Left forelimb (tissue), 1 donor: ENCODE measurements around the gene WDR7.
"Not testable (repeated sequence)": the region's sequence is repeated elsewhere in the genome, so short reads cannot be mapped to it uniquely, and the experiment has no call there.

Experiments used
- DNase-seq: peaks from one replicate; pipeline ENCODE4 v3.0.0-alpha.2; 2018; ENCODE audit warnings: low spot score

The WDR7 gene

GRCh38 chr18:56654280-56654679 is 3.1 kb downstream of the WDR7 start:
- DNase-seq, result not testable (repeated sequence)

GRCh38 chr18:56658261-56658660 is 7.1 kb downstream of the WDR7 start:
- no peak for DNase-seq

- DNase-seq, result no peak
Observed at GRCh38 chr18:56659111-56659510, 8.0 kb downstream of the WDR7 start.

- DNase-seq, result no peak
Observed at GRCh38 chr18:56660655-56661054, 9.5 kb downstream of the WDR7 start.

GRCh38 chr18:56661360-56662062 is 10.4 kb downstream of the WDR7 start:
- no peak for DNase-seq

- DNase-seq, result no peak
Observed at GRCh38 chr18:56662063-56662408, 10.9 kb downstream of the WDR7 start.

- DNase-seq, result no peak
Observed at GRCh38 chr18:56662502-56662901, 11.3 kb downstream of the WDR7 start.

GRCh38 chr18:56662902-56663301 is 11.7 kb downstream of the WDR7 start:
- DNase-seq, result no peak

GRCh38 chr18:56672391-56672790 is 21.2 kb downstream of the WDR7 start:
- DNase-seq, result no peak

- no peak for DNase-seq
Observed at GRCh38 chr18:56672981-56673380, 21.8 kb downstream of the WDR7 start.

- no peak for DNase-seq
Observed at GRCh38 chr18:56676639-56677038, 25.5 kb downstream of the WDR7 start.

GRCh38 chr18:56678836-56679565 is 27.8 kb downstream of the WDR7 start:
- DNase-seq, result no peak

- DNase-seq, result no peak
Observed at GRCh38 chr18:56684277-56684676, 33.1 kb downstream of the WDR7 start.

- no peak for DNase-seq
Observed at GRCh38 chr18:56691530-56691929, 40.4 kb downstream of the WDR7 start.

- DNase-seq, result no peak
Observed at GRCh38 chr18:56696966-56697365, 45.8 kb downstream of the WDR7 start.

GRCh38 chr18:56702946-56703345 is 51.8 kb downstream of the WDR7 start:
- DNase-seq, result no peak

- DNase-seq, result no peak
Observed at GRCh38 chr18:56709463-56709862, 58.3 kb downstream of the WDR7 start.

GRCh38 chr18:56711708-56712445 is 60.7 kb downstream of the WDR7 start:
- no peak for DNase-seq

GRCh38 chr18:56712761-56713160 is 61.6 kb downstream of the WDR7 start:
- DNase-seq, result no peak

GRCh38 chr18:56715121-56715520 is 64.0 kb downstream of the WDR7 start:
- no peak for DNase-seq

- DNase-seq, result no peak
Observed at GRCh38 chr18:56716692-56717146, 65.6 kb downstream of the WDR7 start.

- DNase-seq, result no peak
Observed at GRCh38 chr18:56721031-56721430, 69.9 kb downstream of the WDR7 start.

GRCh38 chr18:56721491-56721890 is 70.3 kb downstream of the WDR7 start:
- no peak for DNase-seq
